Astrocyte (in vitro differentiated cells and primary cell): ENCODE data around the gene NEK2.

Experiments
- CTCF ChIP-seq: IDR thresholded peaks from 2 replicates; pipeline ENCODE4 v1.5.1; 2011; ENCODE audit warnings: low read depth, mild to moderate bottlenecking, inconsistent platforms, low read length, moderate library complexity; ENCODE audit not compliant: insufficient read depth
- EZH2 ChIP-seq: IDR thresholded peaks from 2 replicates; pipeline ENCODE4 v1.6.1; 2012; ENCODE audit warnings: mild to moderate bottlenecking, low read length, inconsistent platforms; ENCODE audit not compliant: insufficient read depth

GRCh38 chr1:211676761-211677160 is 1.3 kb upstream of the NEK2 start:
- TF ChIP-seq EZH2 (no peak), CTCF (no peak)
